ENCODE results near the gene FAM83F. TPM values are rescaled to one million over a fixed set of nuclear protein-coding genes. Genes with fewer than 3 reads are reported as not detected.

FAM83F gene
- 1.1 TPM for total RNA-seq (ENCODE audit: unreplicated experiment)
- long read RNA-seq = 0 reads

DNA sequence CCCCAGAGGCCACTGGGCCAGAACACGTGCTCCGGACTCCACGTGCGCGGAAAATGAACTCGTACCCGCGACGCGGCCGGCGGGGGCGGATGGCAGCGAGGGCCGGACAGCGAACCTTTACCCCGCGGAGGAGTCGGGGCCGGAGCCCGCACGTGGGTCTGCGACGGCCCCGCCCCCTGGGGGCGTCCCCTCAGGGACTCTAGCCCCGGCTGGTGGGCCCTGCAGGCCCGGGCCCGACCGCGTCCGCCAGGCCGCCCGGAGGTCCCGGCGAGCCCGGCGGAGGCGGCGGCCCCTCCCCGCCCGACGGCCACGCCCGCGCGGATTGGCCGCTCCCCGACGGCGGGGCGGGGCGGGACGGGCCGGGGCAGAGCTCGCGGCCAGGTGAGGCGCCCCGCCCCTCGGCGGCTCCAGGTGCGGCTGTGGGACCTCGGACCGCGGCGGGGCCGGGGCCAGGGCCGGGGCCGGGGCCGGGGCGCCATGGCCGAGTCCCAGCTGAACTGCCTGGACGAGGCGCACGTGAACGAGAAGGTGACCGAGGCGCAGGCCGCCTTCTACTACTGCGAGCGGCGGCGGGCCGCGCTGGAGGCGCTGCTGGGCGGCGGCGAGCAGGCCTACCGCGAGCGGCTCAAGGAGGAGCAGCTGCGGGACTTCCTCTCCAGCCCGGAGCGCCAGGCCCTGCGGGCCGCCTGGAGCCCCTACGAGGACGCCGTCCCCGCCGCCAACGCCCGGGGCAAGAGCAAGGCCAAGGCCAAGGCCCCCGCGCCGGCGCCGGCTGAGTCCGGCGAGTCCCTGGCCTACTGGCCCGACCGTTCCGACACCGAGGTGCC is at the start of gene FAM83F:
FAM83F (plus strand) TSS at position 389 of the 827 bp plus-strand sequence; CDS start at position 478, 89 bp downstream.
- Mint-ChIP-seq H3K9me3 (ENCODE audit: unreplicated experiment) (peaks cover 2% of the 10 kb centered on the region), H3K36me3 (ENCODE audit: unreplicated experiment) (no peaks in the 10 kb centered on the region), H3K27me3 (ENCODE audit: unreplicated experiment) (peaks cover 9% of the 10 kb centered on the region), H3K4me1 (ENCODE audit: low read depth, unreplicated experiment) (peaks cover 30% of the 10 kb centered on the region), H3K4me3 (ENCODE audit: unreplicated experiment) (no peak within 1 kb of the TSS), H3K27ac (ENCODE audit: unreplicated experiment) (no peak within 1 kb of the TSS)
- TF ChIP-seq, protein P1, sequence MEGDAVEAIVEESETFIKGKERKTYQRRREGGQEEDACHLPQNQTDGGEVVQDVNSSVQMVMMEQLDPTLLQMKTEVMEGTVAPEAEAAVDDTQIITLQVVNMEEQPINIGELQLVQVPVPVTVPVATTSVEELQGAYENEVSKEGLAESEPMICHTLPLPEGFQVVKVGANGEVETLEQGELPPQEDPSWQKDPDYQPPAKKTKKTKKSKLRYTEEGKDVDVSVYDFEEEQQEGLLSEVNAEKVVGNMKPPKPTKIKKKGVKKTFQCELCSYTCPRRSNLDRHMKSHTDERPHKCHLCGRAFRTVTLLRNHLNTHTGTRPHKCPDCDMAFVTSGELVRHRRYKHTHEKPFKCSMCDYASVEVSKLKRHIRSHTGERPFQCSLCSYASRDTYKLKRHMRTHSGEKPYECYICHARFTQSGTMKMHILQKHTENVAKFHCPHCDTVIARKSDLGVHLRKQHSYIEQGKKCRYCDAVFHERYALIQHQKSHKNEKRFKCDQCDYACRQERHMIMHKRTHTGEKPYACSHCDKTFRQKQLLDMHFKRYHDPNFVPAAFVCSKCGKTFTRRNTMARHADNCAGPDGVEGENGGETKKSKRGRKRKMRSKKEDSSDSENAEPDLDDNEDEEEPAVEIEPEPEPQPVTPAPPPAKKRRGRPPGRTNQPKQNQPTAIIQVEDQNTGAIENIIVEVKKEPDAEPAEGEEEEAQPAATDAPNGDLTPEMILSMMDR (IDR thresholded peaks at IDR 0.05; ENCODE audit: partially characterized antibody, unreplicated experiment) = no peak
- DNase-seq = peak; percentile 54

DNA sequence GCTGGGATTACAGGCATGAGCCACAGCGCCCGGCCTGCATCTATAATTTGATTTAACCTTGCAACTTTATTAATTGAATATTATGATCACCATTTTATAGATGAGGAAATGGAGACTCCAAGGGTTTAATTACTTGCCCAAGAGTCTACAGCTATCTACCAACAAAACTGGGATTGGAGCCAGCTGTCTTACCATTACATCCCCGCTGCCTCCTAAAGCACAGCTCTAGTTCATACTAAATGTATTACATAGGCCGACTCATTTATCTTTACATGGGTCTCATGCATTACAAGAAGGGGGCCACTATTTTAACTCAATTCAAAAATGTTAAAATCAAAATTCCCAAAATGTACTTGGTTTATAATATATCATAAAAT is 48.6 kb upstream of the FAM83F start:
- peaks cover 1% of the 10 kb centered on the region for H3K27me3 Mint-ChIP-seq (ENCODE audit: unreplicated experiment)
- H3K4me1 Mint-ChIP-seq (ENCODE audit: low read depth, unreplicated experiment) = peaks cover 5% of the 10 kb centered on the region
- TF ChIP-seq, protein P1 (IDR thresholded peaks at IDR 0.05; ENCODE audit: partially characterized antibody, unreplicated experiment) = no peak
- no peak overlapping the region for H3K4me3 Mint-ChIP-seq (ENCODE audit: unreplicated experiment)
- H3K27ac Mint-ChIP-seq (ENCODE audit: unreplicated experiment) = no peak overlapping the region
- peaks cover 5% of the 10 kb centered on the region for H3K36me3 Mint-ChIP-seq (ENCODE audit: unreplicated experiment)
- H3K9me3 Mint-ChIP-seq (ENCODE audit: unreplicated experiment) = peaks cover 1% of the 10 kb centered on the region
- DNase-seq = no peak

DNA sequence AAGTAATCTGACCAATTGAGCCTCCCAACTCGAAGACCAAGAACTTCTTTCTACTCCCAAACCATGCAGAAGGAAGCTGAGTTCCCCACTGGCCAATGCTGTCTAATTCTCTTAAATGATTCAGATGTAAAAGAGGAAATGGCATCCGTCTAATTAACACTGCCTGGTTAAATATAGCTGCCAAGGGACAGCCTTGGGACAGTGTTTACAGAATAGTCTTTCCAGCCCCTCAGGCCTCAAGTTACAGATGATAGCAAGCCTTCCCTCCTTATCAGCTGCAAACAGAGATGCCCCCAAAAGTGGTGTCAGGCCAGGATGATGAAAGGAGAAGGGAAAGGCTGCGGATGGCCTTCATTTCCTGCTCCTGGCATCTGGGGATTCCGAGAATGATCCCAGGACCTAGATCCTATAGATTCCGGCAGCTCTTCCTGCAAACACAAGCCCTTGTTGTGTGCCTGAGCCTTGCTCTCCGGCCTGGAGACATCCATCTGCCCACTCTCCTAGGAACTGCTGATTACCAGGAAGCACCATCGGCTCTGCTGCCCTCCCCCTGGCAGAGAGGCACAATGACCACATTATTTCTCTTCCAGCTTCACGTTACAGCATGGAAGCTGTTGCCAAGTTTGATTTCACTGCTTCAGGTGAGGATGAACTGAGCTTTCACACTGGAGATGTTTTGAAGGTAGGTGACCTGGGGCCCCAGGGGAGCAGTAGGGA is 48.1 kb upstream of the FAM83F start:
- H3K36me3 Mint-ChIP-seq (ENCODE audit: unreplicated experiment) = peaks cover 5% of the 10 kb centered on the region
- peaks cover 4% of the 10 kb centered on the region for H3K4me1 Mint-ChIP-seq (ENCODE audit: low read depth, unreplicated experiment)
- H3K27me3 Mint-ChIP-seq (ENCODE audit: unreplicated experiment) = peaks cover 1% of the 10 kb centered on the region
- peaks cover 1% of the 10 kb centered on the region for H3K9me3 Mint-ChIP-seq (ENCODE audit: unreplicated experiment)
- TF ChIP-seq, protein P1 (IDR thresholded peaks at IDR 0.05; ENCODE audit: partially characterized antibody, unreplicated experiment) = no peak
- no peak overlapping the region for H3K4me3 Mint-ChIP-seq (ENCODE audit: unreplicated experiment)
- DNase-seq = no peak
- H3K27ac Mint-ChIP-seq (ENCODE audit: unreplicated experiment) = no peak overlapping the region

DNA sequence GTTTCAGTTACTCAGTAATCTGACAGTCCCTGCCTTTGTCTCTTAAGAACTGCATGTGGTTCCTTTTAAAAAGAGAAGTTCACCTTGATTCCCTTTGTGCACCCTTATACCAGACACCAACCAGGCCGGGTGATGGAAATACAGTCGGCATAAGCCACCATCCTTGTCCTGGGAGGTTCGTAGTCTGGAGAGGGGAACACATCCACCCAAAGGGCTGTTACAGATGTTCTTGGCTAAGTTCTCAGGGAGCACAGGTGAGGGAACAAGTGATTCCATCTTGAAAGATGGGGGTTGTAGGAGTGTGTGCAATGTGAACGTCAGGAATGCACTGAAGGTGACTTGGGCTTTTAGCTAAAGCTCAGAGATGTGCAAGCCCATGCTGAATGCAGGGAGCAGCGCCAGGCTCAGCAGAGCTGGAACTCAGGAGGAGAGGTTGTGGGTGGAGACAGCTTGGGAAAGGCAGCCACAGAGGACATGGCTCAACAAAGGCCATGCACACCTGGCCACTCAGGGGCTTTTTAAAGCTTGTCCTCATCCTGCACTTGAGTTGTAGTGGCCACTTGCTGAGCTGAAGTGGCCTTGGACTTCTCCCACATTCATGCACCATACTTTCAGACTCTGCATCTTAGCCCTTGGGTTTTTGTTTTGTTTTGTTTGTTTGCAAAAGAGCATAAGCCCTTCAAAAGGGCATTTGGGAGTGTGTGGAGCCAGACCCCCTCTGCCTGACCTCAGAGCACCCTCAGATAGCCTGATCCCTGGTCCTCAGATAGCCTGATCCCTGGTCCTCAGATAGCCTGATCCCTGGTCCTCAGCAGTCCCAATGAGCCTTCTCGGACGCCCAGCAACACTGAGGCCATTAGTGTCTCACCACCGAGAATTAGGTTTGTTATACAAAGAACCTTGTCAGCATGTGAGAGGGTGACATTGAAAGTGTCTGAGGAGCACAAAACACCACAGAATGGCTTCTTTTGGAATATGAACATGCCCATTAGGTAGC is 47.2 kb upstream of the FAM83F start:
- TF ChIP-seq, protein P1 (IDR thresholded peaks at IDR 0.05; ENCODE audit: partially characterized antibody, unreplicated experiment) = no peak
- H3K4me1 Mint-ChIP-seq (ENCODE audit: low read depth, unreplicated experiment) = peaks cover 4% of the 10 kb centered on the region
- H3K4me3 Mint-ChIP-seq (ENCODE audit: unreplicated experiment) = no peak overlapping the region
- H3K27ac Mint-ChIP-seq (ENCODE audit: unreplicated experiment) = no peak overlapping the region
- peaks cover 1% of the 10 kb centered on the region for H3K9me3 Mint-ChIP-seq (ENCODE audit: unreplicated experiment)
- H3K36me3 Mint-ChIP-seq (ENCODE audit: unreplicated experiment) = peaks cover 5% of the 10 kb centered on the region
- no peak for DNase-seq
- peaks cover 1% of the 10 kb centered on the region for H3K27me3 Mint-ChIP-seq (ENCODE audit: unreplicated experiment)
